NCI-H2196 treated with DMSO at 0.1 percent for 48 hours (cell line): ENCODE data around the gene ADA.
"Not testable (repeated sequence)": the region's sequence is repeated elsewhere in the genome, so short reads cannot be mapped to it uniquely, and the experiment has no call there.

Experiments used
- DNase-seq: peaks from one replicate; lab custom pipeline; 2025; ENCODE audit not compliant: unreplicated experiment; lab: John Stamatoyannopoulos, UW

ADA gene

DNA sequence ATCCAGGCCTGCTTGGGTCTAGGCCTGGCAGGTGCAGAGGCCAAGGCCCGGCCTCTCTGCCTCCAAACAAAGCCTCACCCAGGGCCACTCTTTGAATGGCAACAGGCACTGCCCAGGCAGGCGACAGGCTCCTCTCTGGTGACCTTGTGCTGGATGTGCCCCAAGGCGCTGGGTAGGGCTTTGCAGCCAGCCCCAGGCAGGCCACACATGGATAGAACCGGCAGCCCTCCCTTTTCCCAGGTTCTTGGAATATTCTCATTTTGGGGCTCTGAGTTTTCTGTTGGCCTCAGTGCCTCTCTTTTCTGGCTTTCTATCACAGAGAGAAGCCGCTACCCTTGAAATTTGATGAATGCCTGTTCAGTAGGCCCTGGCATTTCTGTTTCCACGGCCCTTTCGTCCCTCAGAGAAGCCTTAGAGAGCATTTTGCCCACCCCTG, 50.2 kb downstream of the ADA start:
- no peak for DNase-seq

GRCh38 chr20:44600758-44601201, 50.7 kb downstream of the ADA start:
- no peak for DNase-seq

- no peak for DNase-seq
Observed at GRCh38 chr20:44600301-44600700, 51.2 kb downstream of the ADA start.

GRCh38 chr20:44599715-44600114, 51.8 kb downstream of the ADA start:
- no peak for DNase-seq

- DNase-seq = no peak
Observed at GRCh38 chr20:44598423-44599305, 52.8 kb downstream of the ADA start.

GRCh38 chr20:44597930-44598329, 53.6 kb downstream of the ADA start:
- DNase-seq = no peak

GRCh38 chr20:44597516-44597915, 54.0 kb downstream of the ADA start:
- DNase-seq = no peak

GRCh38 chr20:44596876-44597275, 54.6 kb downstream of the ADA start:
- DNase-seq = no peak

- no peak for DNase-seq
Observed at GRCh38 chr20:44596010-44596409, 55.5 kb downstream of the ADA start.

GRCh38 chr20:44594730-44595129, 56.8 kb downstream of the ADA start:
- DNase-seq = no peak

DNA sequence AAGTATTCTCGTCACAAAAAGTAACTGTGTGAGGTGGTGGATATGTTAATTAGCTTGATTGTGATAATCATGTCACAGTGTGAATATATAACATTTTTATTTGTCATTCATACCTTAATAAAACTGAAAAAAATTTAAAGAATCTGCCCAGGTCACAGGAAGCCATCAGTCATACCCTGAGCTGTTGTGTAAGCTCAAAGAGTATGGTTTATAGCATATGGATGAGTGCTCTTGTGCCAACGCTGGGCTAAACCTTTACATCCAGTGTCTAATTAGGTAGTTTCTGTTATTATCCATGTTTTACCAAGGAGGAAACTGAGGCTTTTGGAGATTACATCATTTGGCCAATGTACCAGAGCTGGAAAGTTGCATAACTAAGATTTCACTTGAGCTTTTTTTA, 57.7 kb downstream of the ADA start:
- no peak for DNase-seq

DNA sequence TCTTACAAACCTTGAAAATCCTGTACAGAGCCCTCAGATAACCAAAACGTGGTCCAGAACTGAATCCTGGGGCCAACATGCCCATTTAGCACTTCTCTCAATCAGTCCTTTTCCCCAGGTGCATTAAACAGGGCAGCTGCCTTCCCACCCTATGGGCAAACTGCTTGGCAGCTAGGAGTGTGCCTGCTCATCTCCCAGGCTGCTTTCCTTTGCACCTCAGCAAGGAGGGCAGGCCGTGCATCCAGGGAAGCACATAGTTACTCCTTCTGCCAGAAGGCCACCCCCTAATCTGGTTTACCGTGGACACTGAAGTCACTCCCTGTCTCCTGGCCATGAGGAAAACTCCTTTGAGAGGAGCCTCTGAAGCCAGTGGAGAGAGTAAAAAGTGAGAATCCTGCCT, 59.1 kb downstream of the ADA start:
- DNase-seq = no peak

- no peak for DNase-seq
Observed at GRCh38 chr20:44590980-44591778, 60.3 kb downstream of the ADA start.

- DNase-seq = no peak
Observed at GRCh38 chr20:44589537-44589936, 62.0 kb downstream of the ADA start.

- DNase-seq = not testable (repeated sequence)
Observed at GRCh38 chr20:44588321-44588720, 63.2 kb downstream of the ADA start.

- no peak for DNase-seq
Observed at GRCh38 chr20:44587035-44587980, 64.2 kb downstream of the ADA start.

DNA sequence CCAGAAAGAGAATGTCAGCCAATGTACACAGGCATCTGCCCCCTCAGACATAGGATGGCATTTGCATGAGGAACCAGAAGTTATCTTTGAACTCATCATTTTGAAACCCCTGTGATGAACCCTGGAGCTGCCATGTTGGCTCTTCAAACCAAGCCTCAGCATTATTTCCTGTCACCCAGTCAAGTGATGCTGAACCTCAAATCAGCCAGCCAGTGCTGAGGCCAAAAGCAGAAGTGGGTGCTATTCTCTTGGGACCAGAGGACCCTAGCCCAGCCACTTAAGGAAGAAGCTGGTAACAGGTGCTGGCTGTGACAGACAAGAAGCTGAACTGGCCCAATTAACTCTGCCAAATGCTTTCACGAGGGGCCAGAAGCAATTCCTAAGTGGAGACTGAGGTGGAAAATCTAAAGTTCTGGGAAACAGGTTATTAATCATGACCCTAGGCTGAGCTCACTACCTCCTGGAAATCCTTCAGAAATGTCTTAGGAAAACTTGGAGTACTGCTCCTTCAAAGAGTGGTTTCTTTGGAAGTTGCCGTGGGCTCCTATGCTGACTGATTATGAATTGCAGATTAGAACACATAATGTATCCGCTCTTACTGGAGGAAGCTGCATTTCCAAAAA, 65.1 kb downstream of the ADA start:
- no peak for DNase-seq

- DNase-seq = no peak
Observed at GRCh38 chr20:44585057-44585963, 66.2 kb downstream of the ADA start.

DNA sequence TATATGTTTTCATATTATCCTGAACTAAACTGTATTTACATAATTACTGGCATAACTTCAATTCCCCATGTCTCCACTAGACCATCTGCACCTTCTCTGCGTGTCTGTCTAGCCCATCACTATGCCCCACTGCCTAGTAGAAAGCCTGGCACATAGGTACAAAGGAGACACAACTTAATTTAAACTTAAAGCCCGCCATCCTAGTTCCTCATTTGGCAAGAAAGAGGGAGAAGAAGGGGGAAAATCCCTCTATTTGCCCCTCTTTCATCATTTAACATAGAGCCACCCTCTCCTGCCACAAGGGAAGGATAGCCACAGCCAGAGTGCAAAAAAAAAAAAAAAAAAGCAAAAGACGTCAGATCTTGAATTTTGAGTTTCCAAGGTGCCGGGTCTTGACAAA, 67.3 kb downstream of the ADA start:
- no peak for DNase-seq
